Erythroblast (primary cell): Measurements from ENCODE around the gene BICC1.

ENCODE experiments used
- GATA1 ChIP-seq: IDR thresholded peaks from 2 replicates; pipeline ENCODE4 v1.6.1; 2011; ENCODE audit warnings: low read depth, mild to moderate bottlenecking, control low read depth, low read length, moderate library complexity
- POLR2A ChIP-seq: IDR thresholded peaks from 2 replicates; pipeline ENCODE4 v1.6.1; 2011; ENCODE audit warnings: mild to moderate bottlenecking, low read length

DNA sequence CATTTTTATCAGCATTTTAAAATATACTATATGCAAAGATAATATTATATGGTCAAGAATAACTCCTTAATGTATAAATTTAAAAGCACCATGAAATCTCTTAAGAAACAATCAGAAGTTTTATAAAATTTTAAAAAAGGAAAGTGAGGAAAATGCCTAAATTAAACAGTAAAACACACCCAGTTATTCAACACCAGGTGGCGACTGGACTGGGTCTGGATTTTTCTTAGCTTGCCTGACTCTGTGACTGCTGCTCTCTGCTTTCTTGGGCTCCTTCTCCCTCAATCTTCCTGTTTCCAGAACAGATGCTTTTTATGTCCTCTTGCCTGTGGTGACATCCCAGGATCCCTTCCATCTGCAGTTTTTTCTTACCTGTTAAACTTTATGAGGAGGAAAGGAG is 200.3 kb downstream of the BICC1 start:
- no peak for TF ChIP-seq POLR2A
- no peak for TF ChIP-seq GATA1
